Calu3 (cell line): Measurements from ENCODE around the gene RUFY1. TPM values are rescaled to one million over a fixed set of nuclear protein-coding genes. Genes with fewer than 3 reads are reported as not detected.

ENCODE experiments used
- BruUV-seq: library from RNA; stranded (reverse); fragments of 400-500 nt; replicated peaks from 2 replicates; lab custom pipeline; 2021; lab: Mats Ljungman, UMichigan
- CTCF ChIA-PET: fragments of 300-600 bp; sonication (Branson Sonifier 250); formaldehyde crosslinking; loops from one replicate; lab custom pipeline; 2022; ENCODE audit warnings: antibody characterized with exemption; lab: Charles Lee
- DNase-seq: peaks from one replicate; pipeline ENCODE4 v3.0.0; 2022
- H3K27ac Mint-ChIP-seq: one replicate; pipeline ENCODE4 v1.8.0; 2022; ENCODE audit warnings: mixed read lengths; ENCODE audit not compliant: unreplicated experiment
- H3K27me3 Mint-ChIP-seq: one replicate; pipeline ENCODE4 v1.8.0; 2022; ENCODE audit warnings: mixed read lengths; ENCODE audit not compliant: unreplicated experiment
- H3K36me3 Mint-ChIP-seq: one replicate; pipeline ENCODE4 v1.8.0; 2022; ENCODE audit warnings: mild to moderate bottlenecking, moderate library complexity, mixed read lengths; ENCODE audit not compliant: insufficient read depth, unreplicated experiment
- H3K4me1 Mint-ChIP-seq: one replicate; pipeline ENCODE4 v1.8.0; 2022; ENCODE audit warnings: mild to moderate bottlenecking, low read depth, mixed read lengths; ENCODE audit not compliant: unreplicated experiment
- H3K4me3 Mint-ChIP-seq: one replicate; pipeline ENCODE4 v1.8.0; 2022; ENCODE audit warnings: mild to moderate bottlenecking, low read depth, moderate library complexity, mixed read lengths; ENCODE audit not compliant: unreplicated experiment
- H3K9me3 Mint-ChIP-seq: one replicate; pipeline ENCODE4 v1.8.0; 2022; ENCODE audit warnings: low read depth, mixed read lengths; ENCODE audit not compliant: unreplicated experiment
- CTCF ChIP-seq: fragments of 200-600 bp; IDR thresholded peaks from one replicate; pipeline ENCODE4 v1.8.0; 2022; ENCODE audit warnings: antibody characterized with exemption; ENCODE audit not compliant: unreplicated experiment
- intact Hi-C: fragments of 100-400 bp; cut with micrococcal nuclease; formaldehyde crosslinking; loops from one replicate; pipeline ENCODE4 v1.10.0; 2022; ENCODE audit not compliant: unreplicated experiment
- total RNA-seq: library from RNA; stranded (reverse); gene quantifications from 2 replicates; pipeline ENCODE4 v1.2.3, GENCODE V29; 2022

Gene RUFY1
- total RNA-seq, 1 experiment from 2014 or later, result 41.5 TPM

- no TSS peak for BruUV-seq
- peaks cover 43% of the 10 kb centered on the region for H3K4me1 Mint-ChIP-seq
- H3K27ac Mint-ChIP-seq, result peak overlapping the region; percentile 85
- peaks cover 99% of the 10 kb centered on the region for H3K36me3 Mint-ChIP-seq
- H3K4me3 Mint-ChIP-seq, result peak overlapping the region; percentile 34
- intact Hi-C loops, result no loop called here
- CTCF ChIA-PET, result no interaction called here
- TF ChIP-seq CTCF, result no peak
- H3K9me3 Mint-ChIP-seq, result no peaks in the 10 kb centered on the region
- no peak for DNase-seq
- H3K27me3 Mint-ChIP-seq, result no peaks in the 10 kb centered on the region
Observed at GRCh38 chr5:179613460-179614071, 63.2 kb downstream of the RUFY1 start.

- H3K36me3 Mint-ChIP-seq, result peaks cover 99% of the 10 kb centered on the region
- H3K4me3 Mint-ChIP-seq, result no peak overlapping the region
- BruUV-seq, result no TSS peak
- intact Hi-C loops, result no loop called here
- DNase-seq, result no peak
- H3K27me3 Mint-ChIP-seq, result no peaks in the 10 kb centered on the region
- H3K4me1 Mint-ChIP-seq, result peaks cover 52% of the 10 kb centered on the region
- no peaks in the 10 kb centered on the region for H3K9me3 Mint-ChIP-seq
- no peak for TF ChIP-seq CTCF
- CTCF ChIA-PET, result no interaction called here
- peak overlapping the region; percentile 73 for H3K27ac Mint-ChIP-seq
Observed at GRCh38 chr5:179614745-179615144, 64.4 kb downstream of the RUFY1 start.

- Mint-ChIP-seq H3K27me3 (no peaks in the 10 kb centered on the region), H3K36me3 (peaks cover 99% of the 10 kb centered on the region), H3K9me3 (no peaks in the 10 kb centered on the region), H3K4me1 (peaks cover 53% of the 10 kb centered on the region), H3K4me3 (no peak overlapping the region), H3K27ac (peak overlapping the region; percentile 73)
- CTCF ChIA-PET, result no interaction called here
- intact Hi-C loops, result no loop called here
- no peak for DNase-seq
- TF ChIP-seq CTCF, result no peak
- BruUV-seq, result no TSS peak
Observed at GRCh38 chr5:179615203-179615602, 64.8 kb downstream of the RUFY1 start.

- BruUV-seq, result no TSS peak
- CTCF ChIA-PET, result no interaction called here
- intact Hi-C loops, result no loop called here
- no peak overlapping the region for H3K4me3 Mint-ChIP-seq
- no peak for DNase-seq
- peaks cover 99% of the 10 kb centered on the region for H3K36me3 Mint-ChIP-seq
- no peaks in the 10 kb centered on the region for H3K9me3 Mint-ChIP-seq
- no peak for TF ChIP-seq CTCF
- H3K27me3 Mint-ChIP-seq, result no peaks in the 10 kb centered on the region
- peak overlapping the region; percentile 77 for H3K27ac Mint-ChIP-seq
- peaks cover 59% of the 10 kb centered on the region for H3K4me1 Mint-ChIP-seq
Observed at GRCh38 chr5:179616002-179616594, 65.7 kb downstream of the RUFY1 start.
